TTC549 (cell line): Measurements from ENCODE around the gene TUBB4B.

Experiments used
- FAIRE-seq: peaks from 2 replicates; lab custom pipeline; 2012; peaks lifted over from hg19 to GRCh38; lab: Jason Lieb, UNC

TUBB4B gene

DNA sequence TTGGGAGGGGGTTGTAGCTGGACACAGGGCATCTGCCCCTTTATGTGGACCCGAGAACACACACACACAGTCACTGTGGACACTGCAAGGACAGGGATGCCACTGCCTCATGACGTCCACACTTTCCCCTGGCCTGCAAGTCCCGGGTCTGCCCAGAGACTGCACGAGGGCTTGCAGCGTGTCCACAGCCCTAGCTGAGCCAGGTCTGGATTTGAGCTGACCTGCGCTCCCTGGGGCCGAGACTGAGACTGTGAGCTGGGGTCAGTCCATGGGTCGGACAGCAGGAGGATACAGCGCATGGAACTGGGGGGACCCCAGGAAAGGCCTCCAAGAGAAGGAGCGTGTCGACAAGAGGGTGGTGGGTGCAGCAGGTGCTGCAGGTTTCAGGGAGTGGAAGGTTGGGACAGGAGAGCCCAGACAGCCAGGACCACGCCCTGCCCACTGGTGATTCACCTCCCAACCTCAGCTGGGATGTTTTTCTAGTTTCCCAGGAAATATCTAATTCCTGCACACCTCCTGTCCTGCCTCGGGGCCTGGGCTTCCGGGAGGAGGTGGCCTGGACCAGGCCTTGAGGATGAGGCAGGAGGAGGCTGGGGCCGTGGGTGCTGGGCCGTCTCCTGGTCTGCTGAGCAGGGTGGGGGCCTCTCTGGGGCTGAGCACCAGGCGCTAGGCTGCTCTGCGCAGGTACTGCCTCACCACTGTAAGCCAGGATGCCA lies 14.6 kb upstream of the TUBB4B start:
- FAIRE-seq: no peak

- no peak for FAIRE-seq
Observed at GRCh38 chr9:137227054-137227852, 13.8 kb upstream of the TUBB4B start, which contains the start of gene RNF224. RNF224 (plus strand) TSS chr9:137227502; CDS start chr9:137228336, 834 bp downstream.

DNA sequence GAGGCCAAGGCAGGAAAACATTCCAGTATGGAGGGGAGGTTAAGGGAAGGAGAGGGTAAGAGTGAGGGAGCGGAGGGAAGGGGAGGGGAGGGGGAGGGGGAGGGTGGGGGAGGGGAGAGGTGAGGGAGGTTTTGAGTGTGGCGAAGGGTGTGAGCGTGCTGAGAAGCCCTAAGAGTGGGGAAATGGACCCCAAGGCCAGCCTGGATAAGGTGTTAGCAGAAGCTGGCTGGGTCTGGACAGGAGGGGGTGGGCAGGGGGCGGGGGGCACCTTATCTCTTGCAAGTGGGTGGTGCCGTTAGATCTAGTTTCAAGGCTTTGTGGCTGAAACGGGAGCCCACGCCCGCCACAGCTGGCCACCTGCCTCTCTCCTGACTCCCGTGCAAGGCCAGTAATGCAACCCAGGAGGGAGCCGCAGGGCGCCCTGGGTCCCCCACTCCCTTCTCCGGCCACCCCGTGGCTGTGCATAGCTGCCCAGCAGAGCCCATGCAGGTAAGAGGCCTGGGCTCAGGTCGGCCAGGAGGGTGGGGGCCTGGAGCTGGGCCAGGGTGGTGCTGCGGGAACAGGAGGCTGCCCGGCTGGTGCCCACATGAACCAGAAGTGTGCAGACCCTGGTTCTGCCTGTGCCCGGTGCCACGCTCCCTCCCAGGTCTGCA lies 13.1 kb upstream of the TUBB4B start:
- FAIRE-seq: no peak

- FAIRE-seq: no peak
Observed at GRCh38 chr9:137228506-137228967, 12.6 kb upstream of the TUBB4B start.

DNA sequence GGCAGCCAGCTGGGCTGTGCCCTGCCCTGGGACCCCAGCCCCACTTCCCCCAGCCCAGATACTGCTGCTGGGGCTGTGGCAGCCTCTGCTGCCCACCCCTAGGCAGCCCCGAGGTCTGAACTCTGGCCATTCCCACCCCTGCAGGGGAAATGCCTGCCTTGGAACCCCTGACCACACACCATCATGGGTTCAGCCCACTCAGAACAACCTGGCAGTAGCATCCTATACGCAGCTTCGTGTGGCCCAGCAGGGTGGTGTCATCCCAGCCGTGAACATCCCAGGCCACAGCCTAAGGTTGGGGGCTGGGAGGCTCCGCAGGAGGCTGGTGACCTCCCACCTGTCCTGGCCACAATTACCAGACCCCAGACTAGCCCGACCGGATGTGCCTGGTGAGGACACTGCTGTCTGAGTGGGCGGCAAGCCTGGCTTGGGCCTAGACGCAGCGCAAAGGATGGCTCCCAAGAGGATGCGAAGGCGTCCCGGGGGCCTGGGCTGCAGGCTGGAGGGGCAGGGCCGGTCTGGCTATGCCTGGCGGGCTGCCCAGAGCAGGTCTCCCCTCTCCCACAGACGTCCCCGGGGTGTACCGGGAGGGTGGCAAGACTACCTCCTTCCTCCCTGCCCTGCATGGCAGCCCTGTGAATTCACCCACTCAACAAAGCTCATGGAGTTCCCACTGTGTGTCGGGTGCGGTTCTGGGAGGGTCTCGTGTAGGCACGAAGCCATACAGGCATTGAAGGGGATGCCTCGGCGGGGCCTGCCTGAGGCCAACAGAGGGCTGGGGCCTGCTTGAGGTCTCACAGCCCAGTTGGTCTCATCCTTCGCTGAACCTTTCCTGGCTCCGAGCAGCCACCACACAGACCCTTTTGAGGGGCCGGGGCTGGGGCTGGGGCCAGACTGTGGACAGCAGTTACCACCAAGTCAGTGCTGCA lies 11.9 kb upstream of the TUBB4B start:
- FAIRE-seq: no peak

DNA sequence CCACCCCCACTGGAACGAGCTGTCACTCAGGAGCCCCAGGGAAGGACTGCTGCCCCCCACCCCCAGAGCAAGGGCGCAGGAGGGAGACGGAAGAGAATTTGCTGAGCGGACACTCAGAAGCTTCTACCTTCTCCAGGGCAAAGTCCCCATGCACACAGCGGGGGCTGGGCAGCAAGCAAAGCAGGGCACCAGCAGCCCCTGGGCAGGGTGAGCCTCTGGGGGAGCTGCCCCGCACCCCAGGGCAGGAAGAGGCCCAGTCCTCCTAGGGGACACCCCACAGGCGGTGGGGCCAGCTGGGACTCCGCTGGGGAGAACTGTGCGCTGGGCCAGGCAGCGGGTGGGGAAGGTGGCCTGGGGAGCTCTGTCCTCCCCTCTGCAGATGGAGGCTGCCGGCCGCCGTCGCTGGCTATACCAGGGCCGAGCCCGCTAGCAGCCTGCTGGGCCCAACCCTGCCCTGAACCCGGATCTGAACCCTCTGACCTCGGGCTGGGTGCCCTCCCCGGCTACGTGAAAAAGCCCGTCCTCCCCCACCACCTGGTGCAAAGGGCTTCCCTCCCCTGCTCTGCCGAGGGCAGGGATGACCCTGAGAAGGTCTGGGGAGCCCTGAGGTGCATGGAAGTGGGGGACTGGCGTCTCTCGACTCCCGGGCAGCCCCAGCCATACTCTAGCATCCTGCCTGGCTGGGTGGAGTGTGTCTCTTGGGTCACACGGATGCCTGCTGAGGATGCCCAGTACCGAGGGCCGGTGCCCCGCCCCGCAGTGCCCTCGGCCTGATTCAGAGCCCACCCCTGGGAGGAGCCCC lies 11.0 kb upstream of the TUBB4B start:
- no peak for FAIRE-seq

DNA sequence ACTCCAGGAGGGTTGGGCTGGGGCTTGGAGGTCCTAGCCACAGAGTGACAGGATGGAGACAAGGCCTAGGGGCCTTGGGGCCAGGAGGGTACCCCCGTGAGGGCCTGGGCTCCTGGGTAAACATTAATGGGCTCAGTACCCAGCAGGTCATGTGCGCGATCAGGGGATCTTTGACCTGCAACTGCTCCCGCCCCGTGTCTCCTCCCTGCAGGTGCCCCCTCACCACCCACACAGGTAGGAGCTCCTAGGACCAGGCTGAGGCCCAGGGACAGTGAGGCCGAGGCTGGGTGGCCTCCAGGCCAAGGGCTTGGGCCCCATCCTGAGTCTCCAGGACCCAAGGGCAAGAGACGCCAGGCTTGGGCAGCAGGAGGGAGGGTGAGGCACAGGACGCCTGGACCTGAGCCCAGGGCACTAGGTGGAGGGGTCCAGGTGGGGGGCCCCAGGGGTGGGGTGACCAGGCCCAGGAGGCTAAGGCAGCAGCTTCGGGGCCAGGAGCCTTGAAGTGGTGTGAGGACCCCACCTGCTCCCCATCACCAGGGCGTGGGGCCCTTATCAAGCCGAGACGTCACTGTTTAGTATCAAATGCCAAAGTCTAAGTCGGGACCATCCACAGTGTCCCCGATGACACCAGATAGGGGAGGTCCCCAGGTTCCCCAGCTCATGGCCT lies 10.2 kb upstream of the TUBB4B start, which contains the start of gene SLC34A3:
SLC34A3 (plus strand) TSS at position 197 of the 667 bp plus-strand sequence. CDS start 802 bp downstream, outside the sequence.
- no peak for FAIRE-seq

DNA sequence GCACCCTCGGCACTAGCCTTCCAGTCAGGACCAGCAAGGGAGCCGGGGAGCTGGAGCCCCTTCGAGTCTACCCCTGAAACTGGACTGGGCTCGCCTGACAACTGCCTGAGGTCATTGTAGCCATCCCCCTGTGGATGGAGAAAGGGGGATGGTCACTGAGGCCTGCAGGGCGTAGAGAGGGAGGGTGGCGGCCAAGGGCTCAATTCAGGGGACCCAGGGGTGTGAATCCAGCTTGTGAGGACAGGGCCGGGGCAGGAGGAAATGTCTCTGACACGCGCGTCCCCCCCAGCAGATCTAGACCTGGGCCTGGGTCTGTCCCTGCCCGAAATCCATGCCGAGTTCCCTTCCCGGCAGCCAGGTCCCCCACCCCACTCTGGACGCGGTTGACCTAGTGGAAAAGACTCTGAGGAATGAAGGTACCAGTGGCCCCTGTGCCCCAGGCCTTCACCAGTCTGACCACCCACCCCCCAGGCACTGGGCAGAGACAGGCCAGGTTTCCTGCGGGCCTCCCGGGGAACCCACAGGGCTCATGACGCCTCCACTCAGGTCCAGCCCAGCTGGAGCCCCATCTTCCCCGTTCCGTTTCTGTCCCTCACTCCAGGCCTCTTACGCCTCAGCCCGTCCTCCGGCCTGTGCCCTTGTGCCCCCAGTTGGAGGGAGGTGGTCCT lies 9.6 kb upstream of the TUBB4B start:
- no peak for FAIRE-seq

DNA sequence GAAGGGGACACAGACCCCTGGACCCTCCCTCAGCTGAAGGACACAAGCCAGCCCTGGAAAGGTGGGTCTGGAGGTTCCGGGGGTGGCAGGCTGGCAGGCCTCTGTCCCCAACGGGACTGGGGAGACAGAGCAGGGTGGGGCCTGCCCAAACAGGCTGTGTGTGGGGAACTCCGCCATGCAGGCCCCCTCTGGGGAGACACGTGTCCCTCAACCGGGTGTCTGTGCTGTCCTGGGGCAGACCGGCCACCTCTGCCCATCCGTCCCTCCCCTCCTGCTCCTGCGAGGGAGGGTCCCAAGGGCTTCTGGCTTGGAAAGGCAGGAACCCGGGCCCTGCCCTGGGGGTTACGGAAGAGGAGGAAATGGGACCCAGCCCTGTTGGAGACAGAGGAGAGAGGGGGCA lies 9.0 kb upstream of the TUBB4B start:
- FAIRE-seq: no peak

DNA sequence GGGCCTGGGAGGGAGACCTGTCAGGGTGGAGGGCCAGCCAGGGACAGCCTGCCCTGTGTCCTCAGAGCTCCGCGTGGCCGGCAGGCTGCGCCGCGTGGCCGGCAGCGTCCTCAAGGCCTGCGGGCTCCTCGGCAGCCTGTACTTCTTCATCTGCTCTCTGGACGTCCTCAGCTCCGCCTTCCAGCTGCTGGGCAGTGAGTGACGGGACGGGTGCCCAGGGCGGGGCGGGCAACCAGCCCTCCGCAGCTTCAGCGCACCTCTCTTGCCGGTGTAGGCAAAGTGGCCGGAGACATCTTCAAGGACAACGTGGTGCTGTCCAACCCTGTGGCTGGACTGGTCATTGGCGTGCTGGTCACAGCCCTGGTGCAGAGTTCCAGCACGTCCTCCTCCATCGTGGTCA lies 8.6 kb upstream of the TUBB4B start:
- no peak for FAIRE-seq

- FAIRE-seq: no peak
Observed at GRCh38 chr9:137233143-137233980, 7.7 kb upstream of the TUBB4B start.

DNA sequence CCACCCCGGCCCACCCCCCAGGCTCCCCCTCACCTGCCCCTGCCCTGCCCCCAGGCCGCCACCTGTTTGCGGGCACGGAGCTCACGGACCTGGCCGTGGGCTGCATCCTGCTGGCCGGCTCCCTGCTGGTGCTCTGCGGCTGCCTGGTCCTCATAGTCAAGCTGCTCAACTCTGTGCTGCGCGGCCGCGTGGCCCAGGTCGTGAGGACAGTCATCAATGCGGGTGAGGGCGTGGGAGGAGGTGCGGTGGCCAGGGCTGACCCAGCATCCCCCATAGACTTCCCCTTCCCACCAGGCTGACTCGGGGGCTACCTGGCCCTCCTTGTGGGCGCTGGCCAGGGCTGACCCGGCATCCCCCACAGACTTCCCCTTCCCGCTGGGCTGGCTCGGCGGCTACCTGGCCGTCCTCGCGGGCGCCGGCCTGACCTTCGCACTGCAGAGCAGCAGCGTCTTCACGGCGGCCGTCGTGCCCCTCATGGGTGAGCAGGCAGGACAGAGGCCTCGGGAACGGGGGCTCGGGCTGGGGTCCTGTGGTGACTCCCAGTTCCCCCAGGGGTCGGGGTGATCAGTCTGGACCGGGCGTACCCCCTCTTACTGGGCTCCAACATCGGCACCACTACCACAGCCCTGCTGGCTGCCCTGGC lies 6.9 kb upstream of the TUBB4B start:
- FAIRE-seq: no peak

DNA sequence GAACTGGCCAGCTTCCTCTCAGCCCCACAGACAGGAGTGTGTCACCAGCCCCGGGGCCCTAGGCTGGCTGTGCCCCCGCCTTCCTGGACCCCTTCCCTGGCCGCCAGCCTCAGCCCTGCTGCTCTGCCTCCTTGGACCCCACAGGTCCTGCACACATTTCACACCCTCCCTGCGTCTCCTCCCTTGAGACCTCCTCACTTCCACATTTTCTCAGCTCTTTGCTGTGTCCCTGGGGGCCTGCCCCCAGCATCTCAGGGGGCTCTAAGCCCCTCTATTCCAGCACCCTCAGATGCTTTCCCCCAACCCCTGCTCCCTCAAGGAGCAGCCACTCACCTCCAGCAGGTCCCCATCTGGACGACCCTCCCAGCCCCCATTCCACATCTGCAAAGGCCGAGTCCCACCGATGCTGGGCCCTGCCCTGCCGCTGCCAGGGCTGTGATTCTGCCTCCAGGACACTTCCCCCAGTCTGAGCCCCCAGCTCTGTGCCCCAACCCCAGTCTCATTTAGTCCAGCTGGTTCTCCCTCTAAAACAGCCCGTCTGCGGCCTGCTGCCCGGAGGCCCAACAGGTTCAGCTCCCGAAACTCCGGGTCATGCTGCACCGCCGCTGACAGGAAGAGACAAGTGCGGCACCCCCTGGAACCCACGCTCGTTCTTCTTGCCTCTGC lies 6.2 kb upstream of the TUBB4B start:
- FAIRE-seq: no peak

- FAIRE-seq: no peak
Observed at GRCh38 chr9:137235424-137236237, 5.5 kb upstream of the TUBB4B start.

DNA sequence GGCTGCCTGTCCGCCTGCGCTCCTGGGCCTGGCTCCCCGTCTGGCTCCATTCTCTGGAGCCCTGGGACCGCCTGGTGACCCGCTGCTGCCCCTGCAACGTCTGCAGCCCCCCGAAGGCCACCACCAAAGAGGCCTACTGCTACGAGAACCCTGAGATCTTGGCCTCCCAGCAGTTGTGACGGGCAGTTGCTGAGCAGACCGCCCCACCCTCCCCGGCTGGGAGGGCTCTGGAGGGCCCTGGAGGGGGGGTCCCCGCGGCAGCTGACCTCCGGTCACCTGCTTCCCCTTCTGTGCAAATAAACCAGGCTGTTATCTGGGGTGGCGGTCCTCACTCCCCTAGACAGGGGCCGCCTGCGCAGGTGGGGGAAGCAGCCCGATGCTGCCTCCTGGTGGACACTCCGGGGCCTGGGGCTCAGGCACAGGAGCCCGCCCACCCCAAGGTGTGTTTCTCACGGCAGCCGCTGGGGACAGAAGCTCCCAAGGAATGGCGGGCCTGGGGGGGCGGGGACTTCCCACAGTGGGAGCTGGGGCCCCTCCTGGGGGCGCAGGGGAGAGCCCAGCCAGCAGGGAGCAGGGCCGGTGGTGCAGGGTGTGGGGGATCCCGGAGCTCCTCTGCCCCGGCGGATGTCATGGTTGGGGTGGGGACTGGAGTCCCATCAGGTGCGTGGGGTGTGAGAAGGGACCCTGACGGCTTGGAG lies 4.7 kb upstream of the TUBB4B start:
- FAIRE-seq: no peak

DNA sequence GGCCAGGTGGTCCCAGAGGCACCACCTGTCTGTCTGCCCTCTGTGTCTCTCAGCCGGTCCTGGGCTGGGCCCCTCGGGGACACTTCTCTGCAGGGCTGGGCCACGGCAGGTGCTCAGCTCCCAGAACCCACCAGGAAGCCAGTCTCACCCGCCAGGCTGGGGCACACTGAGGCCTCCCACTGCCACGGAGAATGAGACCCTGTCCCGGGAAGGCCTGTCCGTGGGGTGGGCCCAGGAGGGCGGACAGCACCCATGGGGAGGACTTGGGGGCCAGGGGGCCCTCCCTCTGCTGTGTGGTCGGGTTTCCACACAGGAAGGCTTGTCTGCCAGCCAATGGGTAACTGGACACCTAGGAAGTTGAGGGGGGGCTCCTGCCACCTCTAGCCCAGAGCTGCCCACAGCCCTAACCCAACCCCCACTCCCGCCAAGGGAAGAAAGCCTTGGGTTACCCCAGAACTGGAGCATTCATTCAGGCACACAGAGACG lies 4.1 kb upstream of the TUBB4B start:
- FAIRE-seq: no peak
